Pancreas (tissue), 10 donors: ENCODE data around the gene PAX5. TPM values are rescaled to one million over a fixed set of nuclear protein-coding genes. Genes with fewer than 3 reads are reported as not detected.

Experiments used
- ATAC-seq, 4 donors: fragments of 200-7000 bp; cut with Tn5 transposase; one replicate each; pipeline versions ENCODE4 v1.8.0 to v1.9.1; 2020; ENCODE audit warnings: mild to moderate bottlenecking in 4 of 4, moderate library complexity in 4 of 4
- DNase-seq, 6 donors: peaks; one replicate each; pipeline ENCODE4 v3.0.0-alpha.2; 2020
- FAIRE-seq: peaks from 2 replicates; lab custom pipeline; 2012; peaks lifted over from hg19 to GRCh38; lab: Jason Lieb, UNC
- H3K27ac ChIP-seq, 4 donors: fragments of 200-600 bp; sonication (generic); 1 replicate in 3 of 4; 2 replicates in 1 of 4; pipeline versions ENCODE4 v1.5.0 to v1.8.0; 2020
- H3K27me3 ChIP-seq, 4 donors: fragments of 200-600 bp; one replicate each; pipeline ENCODE4 v1.8.0; 2021
- H3K36me3 ChIP-seq, 3 donors: fragments of 200-600 bp; sonication (generic) in 1 of 3; one replicate each; pipeline versions ENCODE4 v1.5.0 to v1.8.0; 2020 to 2021
- H3K4me1 ChIP-seq, 3 donors: fragments of 200-600 bp; one replicate each; pipeline ENCODE4 v1.8.0; 2021
- H3K4me3 ChIP-seq, 4 donors: fragments of 200-600 bp; sonication (generic) in 2 of 4; one replicate each; pipeline versions ENCODE4 v1.5.0 to v1.8.0; 2020 to 2021
- H3K9me3 ChIP-seq, 4 donors: fragments of 200-600 bp; one replicate each; pipeline ENCODE4 v1.8.0; 2021
- CTCF ChIP-seq, 4 donors: fragments of 200-600 bp; sonication (generic) in 3 of 4; IDR thresholded peaks; one replicate each; pipeline versions ENCODE4 v1.5.0 to v1.8.0; 2021; ENCODE audit warnings: antibody characterized with exemption in 4 of 4
- WGBS, 2 donors: extraction: QIAGEN DNeasy Blood & Tissue Kit; methylation state at CpG; one replicate each; pipeline ENCODE4 v1.1.7; 2013; 5-methylcytosine and 5-hydroxymethylcytosine counted together
- intact Hi-C, 3 donors: fragments of 100-400 bp; cut with DNase I; formaldehyde crosslinking; loops; one replicate each; pipeline versions ENCODE4 v1.11.1 to v1.14.2; 2022
- polyA plus RNA-seq, 2 donors: library from polyadenylated mRNA; stranded (reverse); fragments of 200-250 nt; gene quantifications; one replicate each; pipeline ENCODE4 v1.2.3, GENCODE V29; 2013
- total RNA-seq, 6 donors: library from RNA; stranded (reverse); fragmentation: NEBNext Ultra II Directional in 4 of 6; extraction: Animal tissue kit (Norgen Biotek cat#: 25700) in 4 of 6; gene quantifications; one replicate each; pipeline versions ENCODE4 v1.2.1 to v1.2.4, GENCODE V29; 2021 to 2023
- donor health status: healthy with polysubstance abuse.
- donor health status: DM: no; HTN: no; CAD: no; lungs with moderate emphysema.
- donor health status: DM: no; HTN: no; CAD: no.
- donor health status: control.
- donor health status: control.
- donor health status: Bipolar disorder and iron deficiency.
- donor health status: DM: yes; HTN: yes; CAD: no.
- donor health status: DM: no; HTN: no; CAD: no.
- donor health status: DM: no; HTN: no; CAD: no.
- donor health status: DM: yes; HTN: yes; CAD: no.

Gene PAX5
- total and polyA plus RNA-seq, 8 donors, result under 0.01 to 0.35 (median 0.28) TPM; not detected in 1

DNA sequence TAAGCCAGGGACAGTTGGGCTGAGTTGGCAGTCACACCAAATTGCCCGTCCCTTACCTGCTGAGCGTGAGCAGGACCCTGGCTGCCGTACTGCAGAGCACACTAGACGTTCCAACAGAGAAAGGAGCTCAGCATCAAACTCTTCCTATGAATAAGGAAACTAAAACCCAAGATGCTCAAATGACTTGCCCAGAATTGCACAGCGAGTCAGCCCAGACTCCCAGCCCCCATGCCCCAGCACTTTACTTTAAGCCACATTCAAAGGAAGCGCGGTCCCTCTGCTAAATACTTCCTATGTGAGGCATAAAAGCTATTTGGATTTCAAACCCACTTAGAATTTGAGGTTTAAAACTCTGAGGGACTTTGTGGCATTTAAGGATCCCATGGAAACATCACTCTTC lies 23.9 kb downstream of the PAX5 start:
- no peak overlapping the region for H3K4me3 ChIP-seq
- no peak for TF ChIP-seq CTCF (IDR thresholded peaks at IDR 0.05)
- no peak overlapping the region for H3K27ac ChIP-seq
- H3K36me3 ChIP-seq, result no peaks in the 10 kb centered on the region
- H3K27me3 ChIP-seq, result peaks cover 0 to 4% (median 0%) of the 10 kb centered on the region in 4 donors
- no peak for ATAC-seq
- DNase-seq, result no peak
- H3K4me1 ChIP-seq, result no peaks in the 10 kb centered on the region
- 66 to 74% methylated on average over 7 of the region's 7 CpGs for WGBS, 2 donors
- H3K9me3 ChIP-seq, result no peaks in the 10 kb centered on the region
- FAIRE-seq, result no peak
- intact Hi-C loops, result no loop called here

GRCh38 chr9:37007295-37007694 lies 26.8 kb downstream of the PAX5 start:
- Histone ChIP-seq H3K36me3 (no peaks in the 10 kb centered on the region), H3K4me1 (no peaks in the 10 kb centered on the region), H3K27me3 (peaks cover 0 to 4% (median 0%) of the 10 kb centered on the region in 4 donors), H3K4me3 (no peak overlapping the region), H3K9me3 (no peaks in the 10 kb centered on the region), H3K27ac (no peak overlapping the region)
- FAIRE-seq (no peak), ATAC-seq (no peak), DNase-seq (no peak)
- no peak for TF ChIP-seq CTCF (IDR thresholded peaks at IDR 0.05)
- 74 to 81% methylated on average over 13 of the region's 13 CpGs for WGBS, 2 donors
- intact Hi-C loops, result no loop called here

DNA sequence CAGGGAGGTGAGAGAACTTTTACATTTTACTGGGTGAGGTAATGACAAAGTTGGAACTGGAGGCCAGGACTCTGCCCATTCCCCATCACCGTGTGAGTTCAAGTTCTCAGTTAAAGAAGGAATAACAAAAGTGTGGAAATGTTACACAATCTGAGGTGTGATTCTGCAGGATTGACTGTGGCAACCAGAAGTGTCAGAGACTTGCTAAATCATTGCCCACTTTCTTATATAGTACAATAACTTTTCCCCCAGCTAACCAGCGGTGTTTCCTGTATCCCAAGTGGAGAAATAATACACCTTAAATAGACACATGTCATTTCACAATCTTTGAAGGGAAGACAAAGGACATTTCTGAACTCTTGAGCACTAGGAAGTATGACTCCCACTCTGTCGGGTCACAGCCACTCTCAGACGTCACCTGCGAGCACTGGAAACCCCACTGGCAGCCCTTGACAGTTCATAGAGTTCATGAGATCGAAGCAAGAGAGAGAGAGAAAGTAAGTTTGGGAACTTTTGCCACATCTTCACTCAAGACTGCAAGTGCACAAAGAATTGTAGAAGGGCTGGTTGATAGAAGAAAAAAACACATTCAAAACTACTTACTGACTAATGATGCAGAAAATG lies 28.4 kb downstream of the PAX5 start:
- no peak for DNase-seq
- no peak for FAIRE-seq
- intact Hi-C loops, result no loop called here
- H3K4me3 ChIP-seq, result no peak overlapping the region
- no peaks in the 10 kb centered on the region for H3K4me1 ChIP-seq
- H3K27me3 ChIP-seq, result peaks cover 0 to 6% (median 0%) of the 10 kb centered on the region in 4 donors
- 52 to 66% methylated on average over 6 of the region's 6 CpGs for WGBS, 2 donors
- H3K36me3 ChIP-seq, result no peaks in the 10 kb centered on the region
- TF ChIP-seq CTCF (IDR thresholded peaks at IDR 0.05), result no peak
- ATAC-seq, result no peak
- H3K27ac ChIP-seq, result no peak overlapping the region
- H3K9me3 ChIP-seq, result no peaks in the 10 kb centered on the region

DNA sequence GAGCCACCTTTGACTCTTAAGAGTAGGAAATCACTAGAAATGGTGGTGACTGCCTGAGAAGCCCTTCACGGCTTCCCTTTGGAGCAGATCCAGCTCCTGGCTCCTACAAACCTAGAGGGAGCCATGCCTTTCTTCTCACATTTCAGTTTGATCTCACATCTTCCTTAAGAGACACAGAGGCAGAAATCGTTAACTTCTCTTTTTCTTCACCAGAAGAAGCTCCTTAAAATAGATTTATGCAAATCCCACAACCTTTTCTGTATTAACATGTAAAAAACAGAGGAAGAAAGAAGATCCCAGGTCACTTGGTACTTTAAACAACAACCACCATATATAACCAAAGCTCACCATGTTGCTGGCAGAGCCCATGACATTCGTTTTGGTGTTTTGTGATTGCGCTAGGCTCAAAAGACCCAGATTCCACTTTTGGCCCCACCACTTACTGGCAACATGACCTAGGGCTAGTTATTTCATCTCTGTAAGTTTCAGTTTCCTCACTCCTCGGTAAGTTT lies 29.6 kb downstream of the PAX5 start:
- no peaks in the 10 kb centered on the region for H3K9me3 ChIP-seq
- no peaks in the 10 kb centered on the region for H3K36me3 ChIP-seq
- no peak for FAIRE-seq
- H3K4me1 ChIP-seq, result no peaks in the 10 kb centered on the region
- intact Hi-C loops, result no loop called here
- 54 to 57% methylated on average over 5 of the region's 5 CpGs for WGBS, 2 donors
- H3K4me3 ChIP-seq, result no peak overlapping the region
- peaks cover 0 to 6% (median 0%) of the 10 kb centered on the region in 4 donors for H3K27me3 ChIP-seq
- TF ChIP-seq CTCF (IDR thresholded peaks at IDR 0.05), result no peak
- DNase-seq, result no peak
- no peak for ATAC-seq
- H3K27ac ChIP-seq, result no peak overlapping the region
